HG02588 (cell line): ENCODE data around the gene SRSF1.

Source experiments
- ATAC-seq: cut with Tn5 transposase; IDR thresholded peaks from one replicate; pipeline ENCODE4 v1.9.1; 2021; ENCODE audit warnings: mild to moderate bottlenecking, moderate library complexity; ENCODE audit not compliant: unreplicated experiment

SRSF1 gene

DNA sequence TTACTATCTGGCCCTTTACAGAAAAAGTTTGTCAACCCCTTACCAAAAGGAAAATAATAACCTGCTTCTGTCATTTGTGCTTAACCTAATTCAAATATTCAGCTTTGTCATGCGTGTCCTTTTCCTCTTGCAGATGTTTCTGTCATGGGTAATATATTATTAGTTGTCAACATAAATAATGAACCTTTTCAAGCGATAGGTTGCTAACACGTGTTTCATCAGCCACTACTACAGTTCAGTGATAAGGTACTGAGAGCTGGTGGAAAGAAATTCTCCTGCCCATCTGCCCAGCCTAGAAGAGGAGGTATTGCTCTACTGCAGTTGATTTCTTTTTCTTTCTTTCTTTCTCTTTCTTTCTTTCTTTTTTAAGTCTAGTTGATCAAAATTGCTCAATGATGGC lies 12.0 kb upstream of the SRSF1 start:
- ATAC-seq, result no peak

DNA sequence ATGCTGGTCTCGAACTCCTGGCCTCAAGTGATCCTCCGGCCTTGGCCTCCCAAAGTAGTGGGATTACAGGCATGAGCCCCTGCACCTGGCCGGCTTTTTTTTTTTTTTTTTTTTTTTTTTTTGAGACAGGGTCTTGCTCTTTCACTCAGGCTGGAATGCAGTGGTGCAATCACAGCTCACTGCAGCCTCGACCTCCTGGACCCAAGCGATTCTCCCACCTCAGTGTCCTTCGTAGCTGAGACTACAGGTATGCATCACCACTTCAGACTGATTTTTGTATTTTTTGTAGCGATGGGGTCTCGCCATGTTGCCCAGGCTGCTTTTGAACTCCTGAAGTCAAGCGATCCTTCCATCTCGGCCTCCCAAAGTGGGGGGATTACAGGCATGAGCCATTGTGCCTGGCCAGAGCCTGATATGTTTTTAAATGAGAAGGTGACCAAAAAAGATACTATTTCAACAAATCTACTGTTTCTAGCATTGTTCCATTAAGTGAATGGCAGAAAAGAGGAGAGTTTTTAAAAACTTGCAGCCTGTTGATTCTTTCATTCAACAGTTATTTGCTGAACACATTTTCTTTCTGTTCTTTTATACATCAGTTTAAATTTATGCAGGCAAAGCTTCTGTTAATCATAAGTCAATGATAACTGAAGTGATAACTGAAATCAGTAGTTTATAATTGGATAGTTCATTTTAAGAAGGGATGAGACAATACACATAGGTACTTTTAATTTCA lies 3.2 kb upstream of the SRSF1 start:
- no peak for ATAC-seq

DNA sequence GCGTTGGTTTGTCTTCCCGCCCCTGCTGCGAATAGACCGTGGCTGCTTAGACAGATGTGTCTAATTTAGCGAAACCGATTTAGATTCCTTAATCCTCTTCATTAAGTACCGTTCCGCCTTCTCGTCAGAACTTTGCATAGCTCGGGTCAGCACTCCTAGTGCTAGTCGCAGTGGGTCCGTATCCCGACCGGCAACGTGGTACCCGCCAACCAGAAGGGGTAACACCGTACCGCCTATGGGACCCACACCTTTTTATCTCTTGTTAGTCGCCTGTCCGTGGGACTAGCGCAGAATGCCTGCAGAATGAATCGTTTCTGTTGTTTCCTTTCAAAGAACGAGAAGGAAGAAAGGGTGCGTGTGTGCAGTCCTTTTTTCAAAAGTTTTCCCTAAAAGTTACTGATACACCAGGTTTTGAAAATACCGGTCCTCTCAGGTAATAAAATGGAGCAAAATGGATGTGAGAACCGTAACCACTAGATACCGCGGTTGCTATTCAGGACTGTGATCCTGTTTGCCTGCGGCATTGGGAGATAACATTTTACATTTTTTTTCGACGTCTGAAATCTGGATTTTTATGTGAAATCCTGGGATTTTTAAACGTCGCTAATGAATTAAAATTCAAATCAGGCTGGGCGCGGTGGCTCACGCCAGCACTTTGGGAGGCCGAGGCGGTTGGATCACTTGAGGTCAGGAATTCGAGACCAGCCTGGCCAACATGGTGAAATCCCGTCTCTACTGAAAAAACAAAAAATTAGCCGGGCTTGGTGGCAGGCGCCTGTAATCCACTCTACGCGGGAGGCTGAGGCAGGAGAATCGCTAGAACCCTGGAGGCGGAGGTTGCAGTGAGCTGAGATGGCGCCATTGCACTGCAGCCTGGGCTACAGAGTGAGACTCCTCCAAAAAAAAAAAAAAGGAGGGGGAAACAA lies 998 bp upstream of the SRSF1 start:
- peak; percentile 27 for ATAC-seq

DNA sequence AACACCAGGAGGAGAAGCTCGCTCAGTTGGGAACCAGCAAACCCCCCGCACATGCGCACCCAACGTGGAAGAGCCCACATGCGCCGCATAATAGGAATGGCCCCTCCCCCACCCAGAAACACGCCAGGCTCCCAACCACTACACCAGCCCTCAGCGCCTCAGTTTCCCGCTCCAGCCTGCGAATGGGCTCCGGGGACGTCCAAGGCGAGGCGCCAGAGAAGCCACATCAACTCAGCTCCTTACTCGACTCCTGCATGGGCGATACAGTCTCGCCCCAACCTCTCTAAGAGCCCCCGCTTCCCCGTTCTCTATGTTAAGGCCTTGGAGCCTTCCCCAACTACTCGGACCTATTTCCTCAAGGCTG lies 504 bp downstream of the SRSF1 start:
- ATAC-seq, result peak; percentile 16

DNA sequence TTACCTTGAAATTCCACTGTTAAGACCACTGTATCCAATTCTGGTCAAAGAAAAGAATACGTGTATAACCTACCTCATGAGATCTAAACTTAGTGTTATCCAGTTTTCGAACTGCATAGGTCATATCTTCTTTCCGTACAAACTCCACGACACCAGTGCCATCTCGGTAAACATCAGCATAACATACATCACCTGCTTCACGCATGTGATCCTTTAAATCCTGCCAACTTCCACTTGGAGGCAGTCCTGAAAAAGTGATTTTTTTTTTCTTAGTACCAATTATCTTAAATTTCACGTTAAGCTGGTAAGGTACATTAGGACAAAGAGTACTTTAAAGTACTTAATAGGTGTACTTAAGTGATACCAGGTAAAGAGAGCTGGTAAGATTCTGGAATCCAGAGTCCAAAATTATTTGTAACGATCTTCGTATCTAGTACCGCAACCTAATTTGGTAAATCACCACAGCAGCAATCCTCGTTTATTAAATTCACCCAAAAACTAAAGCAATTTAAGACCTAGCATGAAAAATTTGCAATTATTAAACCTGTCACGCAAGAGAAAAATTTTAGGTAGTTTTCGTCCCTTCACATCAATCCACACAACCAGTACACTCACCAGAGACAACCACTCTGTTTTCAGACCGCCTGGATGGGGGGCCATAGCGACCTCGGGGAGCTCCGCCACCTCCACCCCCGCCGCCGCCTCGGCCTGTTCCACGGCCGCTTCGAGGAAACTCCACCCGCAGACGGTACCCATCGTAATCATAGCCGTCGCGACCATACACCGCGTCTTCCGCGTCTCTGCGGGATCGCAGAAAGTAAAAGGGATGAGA lies 1.1 kb downstream of the SRSF1 start:
- ATAC-seq, result no peak

DNA sequence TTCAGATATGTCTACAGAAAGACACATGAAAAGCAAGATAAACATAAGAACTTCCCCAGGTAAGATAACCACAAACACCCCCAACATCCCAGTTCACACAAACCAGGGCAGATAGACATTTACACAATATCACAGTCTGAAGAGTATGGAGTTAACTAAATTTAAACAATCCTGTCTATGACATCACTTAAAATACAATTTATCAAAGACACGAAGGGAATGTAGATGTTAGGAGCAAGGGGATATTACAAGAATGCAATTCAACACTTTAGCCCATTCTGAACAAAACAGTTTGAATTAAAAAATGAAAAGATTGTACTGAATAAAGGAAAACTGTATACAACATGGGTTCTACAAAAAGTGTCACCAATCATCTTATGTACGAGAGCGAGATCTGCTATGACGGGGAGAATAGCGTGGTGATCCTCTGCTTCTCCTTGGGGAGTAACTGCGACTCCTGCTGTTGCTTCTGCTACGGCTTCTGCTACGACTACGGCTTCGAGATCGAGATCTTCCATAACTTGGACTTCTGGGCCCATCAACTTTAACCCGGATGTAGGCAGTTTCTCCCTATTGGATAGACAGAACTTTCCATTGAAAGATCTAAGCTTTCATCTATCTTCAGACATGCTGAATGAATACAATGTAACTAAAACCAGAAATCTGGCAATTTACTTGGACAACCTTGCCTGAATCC lies 1.9 kb downstream of the SRSF1 start:
- no peak for ATAC-seq

DNA sequence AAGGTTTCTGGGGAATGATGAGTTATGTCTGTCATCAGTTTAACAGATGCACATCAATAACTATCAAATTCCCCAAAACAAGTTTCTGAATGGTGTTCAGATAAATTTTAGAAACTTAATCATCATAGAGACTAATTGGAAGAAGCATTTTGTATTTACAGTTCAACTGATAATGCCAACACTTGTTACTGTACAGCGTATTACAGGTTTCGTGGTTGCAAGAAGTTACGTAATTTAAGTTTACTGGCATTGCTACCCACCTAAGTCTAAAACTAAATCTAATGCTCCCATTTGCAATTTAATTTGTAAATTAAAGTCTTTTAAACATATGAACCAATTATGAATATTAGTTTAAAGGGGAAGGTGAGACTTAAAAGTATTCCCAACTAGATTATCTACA lies 3.0 kb downstream of the SRSF1 start:
- ATAC-seq, result no peak

DNA sequence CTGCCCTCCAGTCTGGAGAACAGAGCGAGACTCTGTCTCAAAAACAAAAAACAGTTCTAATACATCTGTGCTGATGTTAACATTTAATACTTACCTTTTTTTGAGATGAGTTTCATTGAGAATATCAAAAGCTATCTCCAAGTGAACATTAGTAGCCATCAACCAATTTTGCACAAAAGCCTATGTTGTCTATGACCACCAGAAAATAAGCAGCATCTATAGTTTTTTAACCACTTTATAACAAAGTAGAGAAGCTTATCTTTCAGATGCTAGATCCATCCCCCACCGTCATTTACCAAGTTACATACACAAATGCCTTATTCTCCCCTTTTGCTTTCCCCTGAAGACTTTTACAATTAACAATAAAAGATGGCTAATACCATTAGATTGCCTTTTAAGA lies 4.1 kb downstream of the SRSF1 start:
- ATAC-seq, result no peak

DNA sequence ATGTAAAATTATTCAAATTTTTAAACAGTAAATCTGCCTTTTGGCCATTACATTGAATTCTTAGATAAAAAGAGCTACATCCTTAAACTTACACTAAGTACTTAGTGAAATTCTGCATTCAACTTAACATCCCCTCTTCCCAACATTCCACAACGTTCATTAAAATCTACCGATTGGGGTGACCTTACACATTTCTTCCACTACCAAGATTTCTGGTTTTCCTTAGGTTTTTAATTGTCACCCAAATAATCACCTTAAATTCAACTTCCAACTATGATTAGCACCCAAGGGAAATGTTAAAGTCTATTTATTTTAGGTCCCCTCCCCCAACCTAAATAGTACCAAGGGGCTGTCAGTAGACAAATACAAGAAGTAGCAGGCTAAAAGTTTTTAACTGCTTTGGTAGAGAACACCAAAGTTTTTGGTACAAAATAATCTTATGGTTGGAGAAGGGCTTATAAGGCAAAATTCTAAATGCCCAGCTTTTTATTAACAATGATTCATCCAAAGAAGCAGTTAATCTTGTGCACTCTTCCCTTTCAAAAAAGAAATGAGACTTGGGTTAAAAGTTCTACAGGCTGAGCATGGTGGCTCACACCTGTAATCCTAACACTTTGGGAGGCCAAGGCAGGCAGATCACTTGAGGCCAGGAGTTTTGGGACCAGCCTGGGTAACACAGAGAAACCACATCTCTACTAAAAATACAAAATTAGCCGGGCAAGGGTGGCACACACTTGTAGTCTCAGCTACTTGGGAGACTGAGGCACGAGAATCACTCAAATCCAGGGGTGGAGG lies 4.7 kb downstream of the SRSF1 start:
- ATAC-seq, result no peak

DNA sequence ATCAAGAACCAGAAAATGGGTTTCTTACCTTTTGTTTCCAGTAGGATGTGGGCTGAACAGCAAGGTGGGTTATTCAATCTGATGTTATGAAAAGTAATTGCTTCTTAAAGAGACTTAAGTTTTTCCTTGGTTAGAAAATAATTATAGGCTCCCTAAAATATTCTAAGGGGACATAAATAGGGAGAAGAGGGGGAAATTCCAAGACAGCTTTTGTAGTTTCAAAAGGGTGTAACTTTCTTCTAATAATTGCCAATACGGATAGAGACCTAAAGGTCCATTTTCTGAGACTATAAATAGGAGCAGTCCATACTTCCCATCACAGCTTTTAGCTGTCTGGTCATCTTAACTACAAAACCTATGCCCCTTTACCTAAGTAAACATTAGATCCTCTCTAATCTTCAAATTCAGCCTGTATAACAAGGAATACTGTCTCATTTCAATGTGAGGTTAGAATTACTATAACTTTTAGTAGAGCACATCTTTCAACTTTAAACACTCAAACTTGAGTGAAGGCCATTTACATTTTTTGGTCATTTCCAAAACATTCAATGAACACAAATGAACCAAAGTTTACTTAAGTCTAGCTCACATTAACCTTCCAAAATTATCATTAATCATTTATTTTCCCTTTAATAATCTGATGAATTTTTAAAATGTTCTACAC lies 5.5 kb downstream of the SRSF1 start:
- no peak for ATAC-seq

DNA sequence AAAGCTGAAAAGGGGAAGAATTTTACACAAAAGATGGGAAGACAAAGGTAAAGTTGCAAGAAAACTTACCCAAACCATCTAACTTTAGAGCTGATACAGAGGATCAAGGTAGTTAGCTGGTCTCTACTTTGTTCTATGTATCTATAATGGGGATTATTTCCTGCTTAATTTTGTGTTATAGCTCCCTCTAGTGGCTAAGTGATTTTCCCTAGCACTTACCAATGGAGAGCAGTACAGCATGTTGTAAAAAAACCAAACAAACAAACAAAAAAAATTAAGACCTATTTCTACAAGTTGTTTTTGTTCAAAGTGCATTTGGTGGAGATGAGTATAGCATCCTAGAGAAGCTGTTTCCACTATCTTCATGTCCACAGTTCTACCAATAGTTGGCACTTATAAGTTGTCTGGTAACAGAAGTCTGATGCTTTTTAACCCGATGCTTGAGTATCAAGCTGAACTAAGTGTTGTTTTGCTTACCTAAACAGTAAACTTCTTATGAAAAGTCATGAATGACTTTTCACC lies 7.5 kb downstream of the SRSF1 start:
- ATAC-seq, result peak; percentile 61

DNA sequence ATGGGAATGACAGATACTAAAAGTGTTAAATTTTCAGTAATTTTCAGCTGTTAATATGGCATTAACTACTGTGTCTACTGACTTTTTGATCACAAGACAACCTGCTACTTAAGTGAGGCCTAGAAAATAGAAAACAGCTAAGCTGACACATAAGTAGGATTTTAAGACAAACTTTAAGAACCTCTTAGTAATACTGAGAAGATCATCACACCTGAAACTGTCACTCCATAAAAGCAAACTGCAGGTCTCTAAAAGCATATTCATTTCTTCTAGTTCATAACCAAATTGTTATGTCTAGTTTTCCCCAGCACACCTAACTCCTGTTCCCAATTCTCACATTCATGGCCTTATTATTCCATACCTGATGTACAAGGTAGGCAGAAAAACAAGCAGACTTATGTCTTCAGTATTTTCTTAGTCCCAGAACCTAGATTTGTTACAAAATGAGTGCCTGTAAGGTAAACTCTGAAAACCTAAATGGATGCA lies 8.0 kb downstream of the SRSF1 start:
- ATAC-seq, result no peak

DNA sequence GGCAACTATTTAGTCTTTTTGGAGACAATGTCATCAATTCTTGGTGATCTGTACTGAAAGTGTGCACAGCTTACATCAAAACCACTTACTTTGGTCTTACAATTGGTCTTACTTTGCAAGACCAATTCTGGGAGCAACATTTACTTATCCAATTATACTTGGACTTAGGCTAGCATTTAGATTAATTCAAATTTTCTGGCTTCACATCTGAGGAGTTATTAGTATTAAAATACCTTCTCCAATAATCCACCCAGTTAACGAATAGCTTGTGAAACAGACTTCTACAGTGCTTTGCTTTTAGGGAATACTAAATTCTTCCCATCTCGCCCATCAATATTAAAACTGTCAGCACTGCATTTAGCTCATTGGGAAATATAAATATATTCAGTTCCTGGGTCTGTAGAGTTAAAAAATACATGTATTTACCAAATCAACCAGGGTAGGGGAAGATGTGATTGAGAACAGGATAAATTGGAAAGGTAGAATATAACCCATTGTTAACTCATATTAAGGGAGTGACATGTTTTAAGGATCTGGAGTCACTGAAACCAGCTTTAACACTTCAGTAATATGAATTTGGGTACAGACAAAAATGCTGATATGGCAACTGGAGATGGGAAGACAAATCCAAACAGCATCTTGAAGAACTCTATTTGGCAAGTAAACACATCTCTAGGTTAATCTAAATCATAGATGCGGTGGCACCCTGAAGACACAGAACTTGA lies 9.8 kb downstream of the SRSF1 start:
- no peak for ATAC-seq

DNA sequence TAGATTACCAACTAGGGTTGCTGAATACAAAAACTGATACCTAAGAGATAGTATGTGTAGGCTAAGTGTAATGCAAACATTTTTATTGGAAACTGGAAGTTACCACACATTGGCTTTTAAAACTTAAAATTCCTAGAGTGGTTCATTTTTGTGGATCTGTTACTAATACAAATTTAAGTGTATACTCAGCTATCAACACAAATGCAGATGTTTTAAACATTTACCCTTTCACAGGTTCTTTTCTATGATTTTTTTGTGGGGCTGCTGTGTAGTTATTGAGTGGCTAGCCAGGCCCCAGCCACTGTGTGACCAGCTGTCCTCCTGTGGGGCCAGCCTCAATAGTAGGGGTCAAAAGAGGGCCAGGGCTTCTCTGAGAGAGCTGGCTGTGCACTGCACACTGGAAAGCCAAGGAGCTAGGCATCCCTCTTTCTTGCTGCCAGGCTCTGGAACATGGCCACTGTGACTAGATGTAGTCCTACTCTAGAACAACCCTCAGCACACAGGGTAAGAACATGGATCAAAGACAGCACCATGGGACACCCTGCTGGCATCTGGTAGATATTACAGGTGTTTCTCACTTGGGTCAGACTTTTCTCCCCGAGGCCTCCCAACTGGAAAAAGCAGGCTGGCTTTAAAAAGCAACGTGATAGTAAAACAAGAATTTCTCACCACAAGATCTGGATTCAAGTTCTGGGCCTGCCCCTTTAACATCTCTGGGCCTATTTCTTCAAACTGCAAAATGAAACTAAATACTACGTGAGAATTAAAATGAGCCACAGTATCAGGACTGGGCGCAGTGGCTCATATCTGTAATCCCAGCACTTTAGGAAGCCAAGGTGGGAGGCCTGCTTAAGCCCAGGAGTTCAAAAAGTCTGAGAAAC lies 11.7 kb downstream of the SRSF1 start:
- peak; percentile 67 for ATAC-seq

DNA sequence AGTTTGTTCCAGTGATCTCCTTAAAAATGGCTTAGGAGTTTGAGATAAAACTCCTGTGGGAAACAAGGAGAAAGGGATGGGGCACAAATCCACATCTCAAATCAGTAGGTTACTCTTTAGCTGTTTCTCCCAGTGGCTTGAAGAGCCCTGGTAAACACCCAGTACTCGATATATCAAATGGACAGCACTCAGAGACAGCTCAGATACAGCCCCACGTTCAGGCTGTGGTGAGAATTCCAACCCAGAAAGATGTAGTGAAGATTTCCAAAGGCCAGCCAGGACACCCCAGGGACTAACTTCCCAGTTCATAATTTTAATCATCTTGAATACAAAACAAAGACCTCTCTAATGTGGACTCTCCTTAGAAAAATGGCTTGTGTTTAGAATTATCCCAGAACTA lies 12.6 kb downstream of the SRSF1 start:
- ATAC-seq, result no peak

DNA sequence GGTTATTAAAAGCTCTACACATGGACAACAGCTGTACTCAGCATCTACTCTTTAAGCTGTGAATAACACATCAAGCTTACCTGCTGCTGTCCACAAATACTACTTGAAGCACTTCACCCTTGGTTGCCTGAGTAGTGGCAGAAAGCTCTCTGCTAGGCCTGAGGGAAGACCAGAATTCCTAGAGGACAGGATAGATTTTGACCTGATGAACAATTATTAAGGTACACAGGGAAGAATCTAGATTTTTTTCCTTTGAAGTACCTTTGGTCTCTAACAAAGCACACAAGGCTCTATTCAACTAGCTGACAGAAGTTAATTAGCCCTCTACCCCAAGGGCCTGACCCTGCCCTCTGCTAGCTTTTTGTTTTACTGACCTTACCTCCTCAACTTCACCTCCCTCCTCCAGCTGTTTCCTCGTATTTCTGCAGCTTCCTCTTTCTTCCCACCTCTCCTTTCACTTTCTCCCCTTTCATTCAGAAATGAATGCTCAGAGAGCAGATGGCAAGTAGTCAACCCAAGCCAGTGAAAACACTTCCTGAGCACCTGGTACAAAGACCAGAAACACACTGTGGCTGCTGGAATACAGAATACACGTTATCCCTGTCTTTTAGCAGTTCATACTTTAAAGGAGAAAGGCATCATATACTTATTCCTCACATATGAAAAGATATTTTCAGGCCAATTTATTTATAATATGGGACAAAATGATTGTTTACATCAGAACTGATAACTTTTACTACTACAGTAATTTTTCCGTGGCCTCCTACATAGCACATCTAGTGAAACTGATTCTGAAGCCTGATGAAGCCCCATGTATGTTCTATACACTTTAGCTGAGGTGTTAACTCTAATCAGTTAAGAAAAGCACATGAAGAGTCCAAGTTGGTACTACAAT lies 13.3 kb downstream of the SRSF1 start:
- ATAC-seq, result no peak
